ENCODE data around the gene B4GALT7.

- TF ChIP-seq, protein P1, sequence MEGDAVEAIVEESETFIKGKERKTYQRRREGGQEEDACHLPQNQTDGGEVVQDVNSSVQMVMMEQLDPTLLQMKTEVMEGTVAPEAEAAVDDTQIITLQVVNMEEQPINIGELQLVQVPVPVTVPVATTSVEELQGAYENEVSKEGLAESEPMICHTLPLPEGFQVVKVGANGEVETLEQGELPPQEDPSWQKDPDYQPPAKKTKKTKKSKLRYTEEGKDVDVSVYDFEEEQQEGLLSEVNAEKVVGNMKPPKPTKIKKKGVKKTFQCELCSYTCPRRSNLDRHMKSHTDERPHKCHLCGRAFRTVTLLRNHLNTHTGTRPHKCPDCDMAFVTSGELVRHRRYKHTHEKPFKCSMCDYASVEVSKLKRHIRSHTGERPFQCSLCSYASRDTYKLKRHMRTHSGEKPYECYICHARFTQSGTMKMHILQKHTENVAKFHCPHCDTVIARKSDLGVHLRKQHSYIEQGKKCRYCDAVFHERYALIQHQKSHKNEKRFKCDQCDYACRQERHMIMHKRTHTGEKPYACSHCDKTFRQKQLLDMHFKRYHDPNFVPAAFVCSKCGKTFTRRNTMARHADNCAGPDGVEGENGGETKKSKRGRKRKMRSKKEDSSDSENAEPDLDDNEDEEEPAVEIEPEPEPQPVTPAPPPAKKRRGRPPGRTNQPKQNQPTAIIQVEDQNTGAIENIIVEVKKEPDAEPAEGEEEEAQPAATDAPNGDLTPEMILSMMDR (IDR thresholded peaks at IDR 0.05), result no peak
- TF ChIP-seq POLR2AphosphoS5 (IDR thresholded peaks at IDR 0.05; ENCODE audit: low read depth, low read length) (no peak), JUND (IDR thresholded peaks at IDR 0.05) (no peak), FOXM1 (IDR thresholded peaks at IDR 0.05; ENCODE audit: low read depth) (no peak)
Measured at GRCh38 chr5:177593511-177593910, 6.4 kb upstream of the B4GALT7 start.
